ENCODE results near the gene PDE3A. TPM values are rescaled to one million over a fixed set of nuclear protein-coding genes. Genes with fewer than 3 reads are reported as not detected.

Gene PDE3A
- polyA plus RNA-seq, 3 donors: 0.10 TPM; not detected in 2

DNA sequence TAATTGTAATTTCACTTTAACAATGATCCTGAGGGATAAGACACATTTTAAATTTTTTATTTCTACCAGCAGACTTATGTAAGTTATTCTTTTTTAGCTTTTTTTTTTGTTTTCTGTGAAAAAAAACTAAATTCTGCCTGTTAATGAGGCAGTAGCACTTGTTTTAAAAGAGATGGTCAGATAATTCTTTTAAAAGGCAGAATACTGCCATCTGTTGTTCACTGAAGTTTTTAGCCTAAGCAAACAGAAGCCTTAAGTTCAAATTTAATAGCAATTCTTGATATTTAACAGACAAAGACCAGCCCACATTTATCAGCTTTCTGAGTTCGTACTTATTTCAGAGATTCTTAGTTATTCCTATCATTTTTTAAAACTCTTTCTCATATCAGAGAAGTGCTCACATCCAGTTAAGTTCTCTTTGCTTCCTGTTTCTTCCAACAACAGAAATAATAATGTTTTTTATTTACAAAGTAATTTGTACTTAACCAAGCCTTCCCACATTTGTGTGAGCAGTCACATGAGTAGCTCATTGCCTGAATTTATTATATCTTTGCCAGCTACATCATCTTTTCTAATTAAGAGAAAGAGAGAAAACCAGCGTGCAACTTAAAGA is 233.4 kb downstream of the PDE3A start:
- Histone ChIP-seq H4K20me1 (ENCODE audit: insufficient read depth, low read length) (no peaks in the 10 kb centered on the region), H3K4me3 (replicated peaks in 1 of 3; ENCODE audit: low read depth in 2 of 3, low read length in 3 of 3) (no peak overlapping the region), H3K27ac (ENCODE audit: low read depth in 1 of 2, low read length in 2 of 2) (no peak overlapping the region), H3K27me3 (ENCODE audit: control insufficient read depth in 2 of 2, insufficient read depth in 2 of 2, low read length in 2 of 2) (no peaks in the 10 kb centered on the region), H3K4me2 (replicated peaks; ENCODE audit: extremely low read depth, low read length, poor library complexity, severe bottlenecking) (no peak overlapping the region), H3K79me2 (ENCODE audit: insufficient read depth, low read length) (no peaks in the 10 kb centered on the region), H3K9ac (ENCODE audit: insufficient read depth, low read length, poor library complexity, severe bottlenecking) (no peak overlapping the region), H3K4me1 (ENCODE audit: control insufficient read depth in 1 of 2, insufficient read depth in 2 of 2, low read length in 2 of 2) (no peaks in the 10 kb centered on the region), H2AFZ (ENCODE audit: insufficient read depth, low read depth, low read length, poor library complexity, severe bottlenecking) (no peak overlapping the region), H3K9me3 (replicated peaks in 1 of 2; ENCODE audit: control insufficient read depth in 1 of 2, insufficient read depth in 1 of 2, low read length in 2 of 2) (no peaks in the 10 kb centered on the region), H3K36me3 (replicated peaks in 1 of 2; ENCODE audit: control insufficient read depth in 1 of 2, insufficient read depth in 2 of 2, low read length in 2 of 2) (no peaks in the 10 kb centered on the region)
- 60% methylated on average over 1 of the region's 2 CpGs for WGBS (ENCODE audit: insufficient coverage)
- Mint-ChIP-seq H3K27me3 (ENCODE audit: low read depth in 3 of 3) (no peaks in the 10 kb centered on the region), H3K9me3 (no peaks in the 10 kb centered on the region), H3K27ac (no peak overlapping the region), H3K4me3 (no peak overlapping the region), H3K4me1 (no peaks in the 10 kb centered on the region), H3K36me3 (no peaks in the 10 kb centered on the region)
- TF ChIP-seq, protein P1, sequence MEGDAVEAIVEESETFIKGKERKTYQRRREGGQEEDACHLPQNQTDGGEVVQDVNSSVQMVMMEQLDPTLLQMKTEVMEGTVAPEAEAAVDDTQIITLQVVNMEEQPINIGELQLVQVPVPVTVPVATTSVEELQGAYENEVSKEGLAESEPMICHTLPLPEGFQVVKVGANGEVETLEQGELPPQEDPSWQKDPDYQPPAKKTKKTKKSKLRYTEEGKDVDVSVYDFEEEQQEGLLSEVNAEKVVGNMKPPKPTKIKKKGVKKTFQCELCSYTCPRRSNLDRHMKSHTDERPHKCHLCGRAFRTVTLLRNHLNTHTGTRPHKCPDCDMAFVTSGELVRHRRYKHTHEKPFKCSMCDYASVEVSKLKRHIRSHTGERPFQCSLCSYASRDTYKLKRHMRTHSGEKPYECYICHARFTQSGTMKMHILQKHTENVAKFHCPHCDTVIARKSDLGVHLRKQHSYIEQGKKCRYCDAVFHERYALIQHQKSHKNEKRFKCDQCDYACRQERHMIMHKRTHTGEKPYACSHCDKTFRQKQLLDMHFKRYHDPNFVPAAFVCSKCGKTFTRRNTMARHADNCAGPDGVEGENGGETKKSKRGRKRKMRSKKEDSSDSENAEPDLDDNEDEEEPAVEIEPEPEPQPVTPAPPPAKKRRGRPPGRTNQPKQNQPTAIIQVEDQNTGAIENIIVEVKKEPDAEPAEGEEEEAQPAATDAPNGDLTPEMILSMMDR (IDR thresholded peaks at IDR 0.05): no peak
- intact Hi-C loops (cut with micrococcal nuclease): no loop called here
- DNase-seq: no peak

DNA sequence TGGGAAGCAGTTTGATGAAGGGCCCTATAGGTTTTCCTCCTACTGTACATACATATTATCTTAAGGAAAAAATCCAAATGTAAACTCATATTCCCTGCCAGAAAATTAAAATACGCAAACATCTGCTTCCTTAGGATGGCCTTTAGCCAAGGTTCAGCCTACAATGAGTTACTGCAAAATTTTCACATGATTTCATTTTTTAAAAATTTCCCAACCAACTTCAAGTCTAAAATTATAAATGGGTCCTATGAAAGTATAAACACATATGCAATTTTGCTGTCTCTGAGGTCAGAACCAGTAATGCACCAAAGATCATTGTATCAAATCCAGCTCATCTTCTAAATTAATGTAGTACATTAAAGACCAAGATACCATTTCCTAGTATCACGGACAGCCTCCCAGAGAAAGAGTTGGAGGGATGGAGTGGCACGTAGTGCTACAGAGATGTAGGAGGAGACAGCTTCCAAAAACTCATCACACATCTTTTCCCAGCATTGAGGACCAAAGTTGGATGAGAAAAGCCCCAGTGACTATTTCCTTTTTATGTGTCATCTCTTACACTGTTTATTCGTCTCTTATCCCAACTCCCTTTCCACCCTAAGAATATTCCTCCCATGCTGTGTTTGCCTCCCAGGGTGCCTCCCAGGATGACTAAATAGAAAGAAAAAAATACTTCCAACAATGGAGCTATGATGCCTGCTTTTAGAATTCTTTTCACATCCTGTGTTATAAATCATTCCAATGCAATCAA is 234.5 kb downstream of the PDE3A start:
- DNase-seq: no peak
- Histone ChIP-seq H2AFZ (ENCODE audit: insufficient read depth, low read depth, low read length, poor library complexity, severe bottlenecking) (no peak overlapping the region), H3K4me2 (replicated peaks; ENCODE audit: extremely low read depth, low read length, poor library complexity, severe bottlenecking) (no peak overlapping the region), H3K79me2 (ENCODE audit: insufficient read depth, low read length) (no peaks in the 10 kb centered on the region), H3K4me3 (replicated peaks in 1 of 3; ENCODE audit: low read depth in 2 of 3, low read length in 3 of 3) (no peak overlapping the region), H3K36me3 (replicated peaks in 1 of 2; ENCODE audit: control insufficient read depth in 1 of 2, insufficient read depth in 2 of 2, low read length in 2 of 2) (no peaks in the 10 kb centered on the region), H4K20me1 (ENCODE audit: insufficient read depth, low read length) (no peaks in the 10 kb centered on the region), H3K9me3 (replicated peaks in 1 of 2; ENCODE audit: control insufficient read depth in 1 of 2, insufficient read depth in 1 of 2, low read length in 2 of 2) (no peaks in the 10 kb centered on the region), H3K27ac (ENCODE audit: low read depth in 1 of 2, low read length in 2 of 2) (no peak overlapping the region), H3K4me1 (ENCODE audit: control insufficient read depth in 1 of 2, insufficient read depth in 2 of 2, low read length in 2 of 2) (no peaks in the 10 kb centered on the region), H3K27me3 (ENCODE audit: control insufficient read depth in 2 of 2, insufficient read depth in 2 of 2, low read length in 2 of 2) (no peaks in the 10 kb centered on the region), H3K9ac (ENCODE audit: insufficient read depth, low read length, poor library complexity, severe bottlenecking) (no peak overlapping the region)
- H3K9me3 Mint-ChIP-seq: no peaks in the 10 kb centered on the region
- no peaks in the 10 kb centered on the region for H3K27me3 Mint-ChIP-seq (ENCODE audit: low read depth in 3 of 3)
- no peaks in the 10 kb centered on the region for H3K4me1 Mint-ChIP-seq
- no peak overlapping the region for H3K27ac Mint-ChIP-seq
- intact Hi-C loops (cut with micrococcal nuclease): no loop called here
- no CpG with 5 or more reads among the region's 4 CpGs for WGBS (ENCODE audit: insufficient coverage)
- no peaks in the 10 kb centered on the region for H3K36me3 Mint-ChIP-seq
- no peak overlapping the region for H3K4me3 Mint-ChIP-seq
- TF ChIP-seq, protein P1 (IDR thresholded peaks at IDR 0.05): no peak

Measured in CD14-positive monocyte (primary cell).